Mesodermal cell (in vitro differentiated cells): ENCODE results near the gene PACSIN3.

ENCODE experiments used
- H3K27ac ChIP-seq: 2 replicates; pipeline ENCODE4 v1.7.0; 2013; ENCODE audit warnings: mild to moderate bottlenecking, low read depth, low read length, moderate library complexity; ENCODE audit not compliant: severe bottlenecking
- H3K36me3 ChIP-seq: 2 replicates; pipeline ENCODE4 v1.7.1; 2013; ENCODE audit warnings: mild to moderate bottlenecking, low read length, moderate library complexity; ENCODE audit not compliant: control insufficient read depth, insufficient read depth
- H3K4me1 ChIP-seq: one replicate; pipeline ENCODE4 v1.7.1; 2013; ENCODE audit warnings: mild to moderate bottlenecking, low read length; ENCODE audit not compliant: insufficient read depth, control insufficient read depth, poor library complexity, severe bottlenecking
- H3K4me3 ChIP-seq: 2 replicates; pipeline ENCODE4 v1.7.0; 2013; ENCODE audit warnings: low read length, control low read depth, mild to moderate bottlenecking; ENCODE audit not compliant: insufficient read depth, poor library complexity, severe bottlenecking; ENCODE audit errors: extremely low read depth
- H3K9me3 ChIP-seq: 2 replicates; pipeline ENCODE4 v1.7.1; 2013; ENCODE audit warnings: mild to moderate bottlenecking, low read length, moderate library complexity; ENCODE audit not compliant: control insufficient read depth
- WGBS, 2 experiments: methylation state at CpG; one replicate each; pipeline ENCODE4 v1.1.5; 2013; ENCODE audit warnings: missing lambda C conversion rate in 2 of 2; ENCODE audit not compliant: insufficient coverage in 2 of 2; 5-methylcytosine and 5-hydroxymethylcytosine counted together

The PACSIN3 gene

GRCh38 chr11:47176328-47177228 lies 9.7 kb downstream of the PACSIN3 start, which contains the start of gene ARFGAP2:
TSS of gene ARFGAP2 (minus strand) at chr11:47176879. CDS start at chr11:47176853, 26 bp downstream.
- peaks cover 21% of the 10 kb centered on the region for H3K4me1 ChIP-seq
- peak within 1 kb of the TSS; percentile 93 for H3K27ac ChIP-seq
- 0% methylated on average over 29 to 60 of the region's 89 CpGs for WGBS, 2 experiments

DNA sequence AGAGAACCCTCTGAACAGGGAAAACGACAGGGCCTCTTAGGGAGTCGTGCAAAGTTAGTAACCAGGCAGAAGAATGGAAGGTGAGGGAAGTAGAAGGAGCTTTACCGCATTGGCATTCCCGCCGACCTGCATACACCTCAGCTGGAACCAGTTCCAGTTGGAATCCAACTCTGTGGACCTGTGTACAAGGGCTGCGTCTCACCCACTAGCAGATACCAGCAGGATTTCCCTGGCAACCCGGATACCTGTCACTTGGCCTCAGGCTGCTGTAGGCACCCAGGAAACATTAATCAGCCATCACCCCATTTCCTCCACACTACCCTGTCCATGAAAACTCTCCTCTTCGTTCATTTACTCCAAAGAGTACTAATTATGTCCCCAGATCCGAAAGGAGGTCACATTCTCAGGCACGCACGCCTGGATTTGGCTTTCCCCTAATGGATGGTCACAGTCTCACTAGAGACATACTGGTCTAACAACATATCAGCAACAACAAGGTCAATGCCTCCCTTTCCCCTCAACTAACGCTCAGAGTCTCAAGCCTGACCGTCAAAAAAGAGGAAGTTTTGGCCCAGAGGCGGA lies 10.4 kb downstream of the PACSIN3 start:
- Histone ChIP-seq H3K9me3 (no peaks in the 10 kb centered on the region), H3K27ac (peak overlapping the region; percentile 93), H3K36me3 (peaks cover 70% of the 10 kb centered on the region), H3K4me1 (peaks cover 21% of the 10 kb centered on the region), H3K4me3 (peak overlapping the region; percentile 99)
- 50 to 55% methylated on average over 10 to 13 of the region's 14 CpGs for WGBS, 2 experiments

More at GRCh38 chr11:47176328-47177228, 9.7 kb downstream of the PACSIN3 start, which contains the start of gene ARFGAP2:
- Histone ChIP-seq H3K36me3 (peaks cover 63% of the 10 kb centered on the region), H3K9me3 (no peaks in the 10 kb centered on the region), H3K4me3 (peak within 1 kb of the TSS; percentile 99)

- peaks cover 13% of the 10 kb centered on the region for H3K4me1 ChIP-seq
- H3K4me3 ChIP-seq: no peak overlapping the region
- no peak overlapping the region for H3K27ac ChIP-seq
- WGBS, 2 experiments: 89 to 93% methylated on average over 5 to 6 of the region's 6 CpGs
- no peaks in the 10 kb centered on the region for H3K9me3 ChIP-seq
- H3K36me3 ChIP-seq: peaks cover 76% of the 10 kb centered on the region
Measured at GRCh38 chr11:47172740-47173336, 13.4 kb downstream of the PACSIN3 start.

GRCh38 chr11:47171856-47172255 lies 14.4 kb downstream of the PACSIN3 start:
- 92 to 94% methylated on average over 5 to 6 of the region's 8 CpGs for WGBS, 2 experiments
- H3K4me1 ChIP-seq: peaks cover 10% of the 10 kb centered on the region
- no peaks in the 10 kb centered on the region for H3K9me3 ChIP-seq
- no peak overlapping the region for H3K4me3 ChIP-seq
- H3K36me3 ChIP-seq: peaks cover 86% of the 10 kb centered on the region
- H3K27ac ChIP-seq: no peak overlapping the region

DNA sequence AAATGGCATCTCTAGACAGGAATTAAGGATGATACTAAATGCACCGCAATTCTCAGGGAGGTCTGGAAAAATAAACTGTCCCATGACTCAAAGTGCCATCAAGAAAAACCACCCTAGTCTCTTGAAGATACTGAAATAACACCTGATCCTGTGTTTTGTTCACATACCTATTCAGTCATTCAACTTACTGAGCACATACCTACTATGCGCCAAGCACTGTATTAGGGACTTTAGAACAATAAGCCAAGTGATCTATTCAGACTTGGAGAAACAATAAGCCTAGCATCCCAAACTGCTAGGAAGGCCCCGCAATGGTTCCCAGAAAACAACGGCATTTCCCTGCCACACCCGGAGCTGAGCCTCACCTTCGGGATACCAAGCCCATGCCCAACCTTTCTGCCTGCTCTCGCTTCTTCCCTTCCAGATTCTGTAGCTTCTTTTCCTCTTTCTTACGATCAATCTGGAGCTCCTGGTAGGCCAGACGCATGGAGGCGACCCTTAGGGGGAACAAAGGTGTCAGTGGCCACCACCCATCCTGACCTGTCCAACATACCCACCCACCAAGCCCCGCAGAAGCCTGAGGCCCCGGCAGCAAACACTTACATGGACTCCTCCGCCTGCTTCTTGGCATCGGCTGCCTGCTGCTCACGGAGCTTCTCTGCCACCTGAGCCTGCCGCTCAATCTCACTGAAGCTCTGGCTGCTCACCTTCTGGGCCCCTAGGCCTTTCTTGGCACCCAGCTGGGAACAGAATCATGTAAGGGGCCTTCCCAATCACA lies 15.0 kb downstream of the PACSIN3 start:
- H3K4me1 ChIP-seq: peaks cover 10% of the 10 kb centered on the region
- WGBS, 2 experiments: 95 to 99% methylated on average over 13 to 16 of the region's 16 CpGs
- peaks cover 92% of the 10 kb centered on the region for H3K36me3 ChIP-seq
- H3K4me3 ChIP-seq: no peak overlapping the region
- no peak overlapping the region for H3K27ac ChIP-seq
- no peaks in the 10 kb centered on the region for H3K9me3 ChIP-seq

DNA sequence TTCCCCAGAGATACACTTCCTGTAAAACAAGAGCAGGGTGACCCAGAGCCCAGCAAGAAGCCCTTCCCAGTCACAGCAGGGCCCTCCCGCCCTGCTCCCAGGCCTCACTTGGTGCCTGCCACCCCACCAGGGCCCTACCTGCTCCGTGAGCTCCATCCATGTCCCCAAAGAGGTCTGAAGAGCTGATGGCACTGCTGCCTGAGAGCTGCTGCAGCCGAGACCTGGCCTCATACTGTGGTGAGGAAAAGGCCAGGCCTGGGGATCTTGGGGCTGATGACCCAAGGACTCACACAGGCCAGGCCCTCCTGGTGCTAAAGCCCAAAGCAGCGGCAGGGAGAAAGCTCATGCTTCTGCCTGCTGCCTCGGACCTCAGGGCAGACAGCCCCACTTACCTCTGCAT lies 19.9 kb downstream of the PACSIN3 start:
- Histone ChIP-seq H3K27ac (no peak overlapping the region), H3K4me3 (no peak overlapping the region), H3K9me3 (no peaks in the 10 kb centered on the region), H3K36me3 (peaks cover 92% of the 10 kb centered on the region), H3K4me1 (no peaks in the 10 kb centered on the region)
- 98 to 100% methylated on average over 3 to 5 of the region's 5 CpGs for WGBS, 2 experiments

- peaks cover 82% of the 10 kb centered on the region for H3K36me3 ChIP-seq
- no peak overlapping the region for H3K4me3 ChIP-seq
- WGBS, 2 experiments: 95 to 96% methylated on average over 8 to 9 of the region's 16 CpGs
- no peaks in the 10 kb centered on the region for H3K4me1 ChIP-seq
- H3K9me3 ChIP-seq: no peaks in the 10 kb centered on the region
- H3K27ac ChIP-seq: peak overlapping the region; percentile 5
Measured at GRCh38 chr11:47165253-47165840, 20.9 kb downstream of the PACSIN3 start.

DNA sequence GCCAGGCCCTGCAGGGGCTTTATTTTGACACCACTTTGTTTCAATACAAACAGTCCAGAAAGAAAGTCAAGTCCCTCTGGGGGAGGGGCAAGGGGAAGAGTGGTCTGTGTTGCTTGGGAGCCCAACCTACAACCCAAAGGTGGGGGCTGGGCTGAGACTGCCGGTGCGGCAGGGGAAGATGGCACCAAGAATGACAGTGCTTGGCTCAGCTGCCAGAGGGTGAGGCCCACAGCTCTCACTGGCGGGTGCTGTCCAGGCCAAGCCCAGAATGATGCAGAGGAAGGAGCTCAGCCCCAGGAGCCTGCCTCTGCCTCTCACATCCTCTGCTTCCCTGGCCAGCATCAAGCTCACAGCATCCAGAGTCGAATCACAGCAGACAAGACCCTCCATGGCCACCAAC lies 21.9 kb downstream of the PACSIN3 start:
- 100% methylated on average over 3 of the region's 4 CpGs for WGBS, 2 experiments
- peaks cover 75% of the 10 kb centered on the region for H3K36me3 ChIP-seq
- no peak overlapping the region for H3K4me3 ChIP-seq
- no peaks in the 10 kb centered on the region for H3K9me3 ChIP-seq
- no peaks in the 10 kb centered on the region for H3K4me1 ChIP-seq
- no peak overlapping the region for H3K27ac ChIP-seq

- Histone ChIP-seq H3K4me1 (no peaks in the 10 kb centered on the region), H3K4me3 (no peak overlapping the region), H3K36me3 (peaks cover 71% of the 10 kb centered on the region), H3K27ac (no peak overlapping the region), H3K9me3 (no peaks in the 10 kb centered on the region)
- 97 to 99% methylated on average over 13 to 15 of the region's 15 CpGs for WGBS, 2 experiments
Measured at GRCh38 chr11:47163898-47164297, 22.3 kb downstream of the PACSIN3 start.

- peaks cover 64% of the 10 kb centered on the region for H3K36me3 ChIP-seq
- H3K4me1 ChIP-seq: no peaks in the 10 kb centered on the region
- no peak overlapping the region for H3K27ac ChIP-seq
- no peak overlapping the region for H3K4me3 ChIP-seq
- 100% methylated on average over 1 of the region's 3 CpGs for WGBS, 2 experiments
- no peaks in the 10 kb centered on the region for H3K9me3 ChIP-seq
Measured at GRCh38 chr11:47163193-47163592, 23.0 kb downstream of the PACSIN3 start.
